ENCODE measurements around the gene ABCC2.

GRCh38 chr10:99765672-99766301 is 16.7 kb upstream of the ABCC2 start:
- TF ChIP-seq CTCF (IDR thresholded peaks at IDR 0.05; ENCODE audit: borderline replicate concordance, extremely low read depth, low read length, poor library complexity, severe bottlenecking), result no peak
- TF ChIP-seq EZH2 (IDR thresholded peaks at IDR 0.05; ENCODE audit: borderline replicate concordance, low read depth, low read length, severe bottlenecking), result no peak
